SK-N-SH treated with all-trans-retinoic acid at 6 μM for 48 hours (cell line): ENCODE results near the gene CD200R1L.

Source experiments
- ARNTL ChIP-seq: fragments of 450-650 bp; formaldehyde crosslinking; IDR thresholded peaks from 2 replicates; pipeline ENCODE4 v1.5.0; 2020; ENCODE audit warnings: low read depth, mild to moderate bottlenecking, moderate library complexity, borderline replicate concordance
- BACH2 ChIP-seq: fragments of 250-450 bp; sonication (Bioruptor Pico); IDR thresholded peaks from 2 replicates; pipeline ENCODE4 v1.9.0; 2021; ENCODE audit warnings: mild to moderate bottlenecking, borderline replicate concordance
- CSDC2 ChIP-seq: fragments of 250-450 bp; sonication (Bioruptor Pico); IDR thresholded peaks from 2 replicates; pipeline ENCODE4 v1.5.0; 2020; ENCODE audit warnings: mild to moderate bottlenecking, moderate library complexity
- ESRRG ChIP-seq: fragments of 250-450 bp; sonication (Bioruptor Pico); IDR thresholded peaks from 2 replicates; pipeline ENCODE4 v1.6.1; 2021; ENCODE audit warnings: mild to moderate bottlenecking
- ISL1 ChIP-seq: fragments of 250-450 bp; sonication (Bioruptor Pico); IDR thresholded peaks from 2 replicates; pipeline ENCODE4 v2.1.2; 2022; ENCODE audit warnings: mild to moderate bottlenecking, moderate library complexity
- PPARA ChIP-seq: fragments of 250-450 bp; sonication (Bioruptor Pico); IDR thresholded peaks from 2 replicates; pipeline ENCODE4 v1.5.0; 2020; ENCODE audit warnings: mild to moderate bottlenecking, borderline replicate concordance
- RARB ChIP-seq: fragments of 250-450 bp; sonication (Bioruptor Pico); IDR thresholded peaks from 2 replicates; pipeline ENCODE4 v1.8.0; 2021; ENCODE audit warnings: mild to moderate bottlenecking, moderate library complexity
- TCF4 ChIP-seq: fragments of 250-450 bp; sonication (Bioruptor Pico); IDR thresholded peaks from 2 replicates; pipeline ENCODE4 v1.8.0; 2021; ENCODE audit warnings: mild to moderate bottlenecking, moderate library complexity, borderline replicate concordance
- ZFP3 ChIP-seq: fragments of 250-450 bp; sonication (Bioruptor Pico); IDR thresholded peaks from 2 replicates; pipeline ENCODE4 v1.5.0; 2020; ENCODE audit warnings: mild to moderate bottlenecking, moderate library complexity
- TF ChIP-seq, protein P1 (sequence below): fragments of 250-450 bp; sonication (Bioruptor Pico); IDR thresholded peaks from 2 replicates; pipeline ENCODE4 v1.5.1; 2020; ENCODE audit warnings: low read depth, mild to moderate bottlenecking, moderate library complexity
- TF ChIP-seq, protein P2 (sequence below): fragments of 250-450 bp; sonication (Bioruptor Pico); IDR thresholded peaks from 2 replicates; pipeline ENCODE4 v1.5.1; 2021; ENCODE audit warnings: mild to moderate bottlenecking, moderate library complexity

DNA sequence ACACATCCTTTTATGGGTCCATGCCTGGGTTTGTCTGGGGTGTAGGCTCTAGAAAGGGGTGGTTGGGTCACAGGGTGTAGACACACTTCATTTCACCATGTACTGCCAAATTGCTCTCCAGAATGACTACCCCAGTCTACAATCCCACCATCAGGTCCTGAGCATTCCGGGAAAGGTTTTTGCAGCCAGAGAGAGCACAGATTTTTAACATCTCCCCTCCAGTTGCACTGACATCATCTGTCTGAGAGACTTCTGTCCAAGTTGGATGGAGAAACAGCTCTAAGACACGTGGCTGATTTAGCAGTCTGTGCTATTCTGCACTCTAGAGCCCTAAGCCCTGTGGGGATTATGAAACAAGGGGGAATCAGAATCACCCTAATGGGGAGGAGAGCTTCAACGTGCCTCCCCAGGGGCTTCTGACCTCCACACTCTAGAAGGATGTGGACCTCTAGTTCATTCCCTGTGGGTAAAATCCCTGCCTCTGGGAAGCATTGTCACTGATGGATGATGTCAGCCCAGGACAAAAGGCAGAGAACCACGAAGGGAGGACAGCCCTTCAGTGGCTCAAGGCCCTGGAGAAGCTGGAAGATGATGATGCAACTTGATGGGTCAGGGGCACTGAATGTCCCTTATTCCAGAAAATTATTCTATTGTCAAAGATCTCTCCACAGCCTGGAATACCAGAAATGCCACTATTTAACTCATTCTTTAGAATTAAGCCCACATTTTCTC is 71.5 kb downstream of the CD200R1L start:
- TF ChIP-seq RARB (CRISPR knock-in tag) (no peak), ISL1 (CRISPR knock-in tag) (no peak), BACH2 (CRISPR knock-in tag) (no peak), PPARA (CRISPR knock-in tag) (no peak), CSDC2 (CRISPR knock-in tag) (no peak), ARNTL (CRISPR knock-in tag) (no peak), ZFP3 (CRISPR knock-in tag) (no peak), TCF4 (no peak), ESRRG (no peak)
- TF ChIP-seq, protein P1, sequence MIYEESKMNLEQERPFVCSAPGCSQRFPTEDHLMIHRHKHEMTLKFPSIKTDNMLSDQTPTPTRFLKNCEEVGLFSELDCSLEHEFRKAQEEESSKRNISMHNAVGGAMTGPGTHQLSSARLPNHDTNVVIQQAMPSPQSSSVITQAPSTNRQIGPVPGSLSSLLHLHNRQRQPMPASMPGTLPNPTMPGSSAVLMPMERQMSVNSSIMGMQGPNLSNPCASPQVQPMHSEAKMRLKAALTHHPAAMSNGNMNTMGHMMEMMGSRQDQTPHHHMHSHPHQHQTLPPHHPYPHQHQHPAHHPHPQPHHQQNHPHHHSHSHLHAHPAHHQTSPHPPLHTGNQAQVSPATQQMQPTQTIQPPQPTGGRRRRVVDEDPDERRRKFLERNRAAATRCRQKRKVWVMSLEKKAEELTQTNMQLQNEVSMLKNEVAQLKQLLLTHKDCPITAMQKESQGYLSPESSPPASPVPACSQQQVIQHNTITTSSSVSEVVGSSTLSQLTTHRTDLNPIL, result no peak
- TF ChIP-seq, protein P2, sequence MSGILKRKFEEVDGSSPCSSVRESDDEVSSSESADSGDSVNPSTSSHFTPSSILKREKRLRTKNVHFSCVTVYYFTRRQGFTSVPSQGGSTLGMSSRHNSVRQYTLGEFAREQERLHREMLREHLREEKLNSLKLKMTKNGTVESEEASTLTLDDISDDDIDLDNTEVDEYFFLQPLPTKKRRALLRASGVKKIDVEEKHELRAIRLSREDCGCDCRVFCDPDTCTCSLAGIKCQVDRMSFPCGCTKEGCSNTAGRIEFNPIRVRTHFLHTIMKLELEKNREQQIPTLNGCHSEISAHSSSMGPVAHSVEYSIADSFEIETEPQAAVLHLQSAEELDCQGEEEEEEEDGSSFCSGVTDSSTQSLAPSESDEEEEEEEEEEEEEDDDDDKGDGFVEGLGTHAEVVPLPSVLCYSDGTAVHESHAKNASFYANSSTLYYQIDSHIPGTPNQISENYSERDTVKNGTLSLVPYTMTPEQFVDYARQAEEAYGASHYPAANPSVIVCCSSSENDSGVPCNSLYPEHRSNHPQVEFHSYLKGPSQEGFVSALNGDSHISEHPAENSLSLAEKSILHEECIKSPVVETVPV, result no peak
